Stimulated activated CD8-positive, alpha-beta memory T cell treated with anti-CD3 and anti-CD28 coated beads, Interleukin-4, amount 100 ng/mL, for 24 hours (primary cell): Measurements from ENCODE around the gene GOLGA6D.
"Not testable (repeated sequence)": the region's sequence is repeated elsewhere in the genome, so short reads cannot be mapped to it uniquely, and the experiment has no call there.

ENCODE experiments used
- DNase-seq: peaks from one replicate; pipeline ENCODE4 v3.0.0-alpha.2; 2020; ENCODE audit warnings: low read depth

Gene GOLGA6D

GRCh38 chr15:75278497-75278896 is 4.1 kb upstream of the GOLGA6D start:
- not testable (repeated sequence) for DNase-seq

GRCh38 chr15:75284152-75284551 is 1.5 kb downstream of the GOLGA6D start:
- not testable (repeated sequence) for DNase-seq

- not testable (repeated sequence) for DNase-seq
Observed at GRCh38 chr15:75293660-75294059, 11.0 kb downstream of the GOLGA6D start.

GRCh38 chr15:75298541-75299310 is 16.1 kb downstream of the GOLGA6D start:
- DNase-seq: not testable (repeated sequence)

DNA sequence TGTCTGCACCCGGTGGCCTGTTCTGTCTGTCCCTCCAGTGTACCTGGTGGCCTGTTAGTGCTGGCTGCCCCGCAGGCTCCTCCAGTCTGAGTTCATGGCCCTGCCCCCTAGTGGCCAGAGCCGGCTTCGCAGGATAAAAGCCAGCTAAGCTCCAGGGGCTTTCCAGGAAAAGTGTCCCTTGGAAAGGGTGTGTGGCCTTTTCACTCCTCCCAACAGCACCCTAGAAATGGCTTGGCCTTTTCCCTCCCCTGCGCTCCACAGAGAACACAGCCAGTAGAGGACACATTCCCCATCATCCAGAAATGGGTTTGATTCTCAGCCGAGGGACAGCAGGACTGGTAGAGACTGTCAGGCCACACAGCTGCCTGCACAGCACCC is 16.7 kb downstream of the GOLGA6D start:
- peak; percentile 56 for DNase-seq

DNA sequence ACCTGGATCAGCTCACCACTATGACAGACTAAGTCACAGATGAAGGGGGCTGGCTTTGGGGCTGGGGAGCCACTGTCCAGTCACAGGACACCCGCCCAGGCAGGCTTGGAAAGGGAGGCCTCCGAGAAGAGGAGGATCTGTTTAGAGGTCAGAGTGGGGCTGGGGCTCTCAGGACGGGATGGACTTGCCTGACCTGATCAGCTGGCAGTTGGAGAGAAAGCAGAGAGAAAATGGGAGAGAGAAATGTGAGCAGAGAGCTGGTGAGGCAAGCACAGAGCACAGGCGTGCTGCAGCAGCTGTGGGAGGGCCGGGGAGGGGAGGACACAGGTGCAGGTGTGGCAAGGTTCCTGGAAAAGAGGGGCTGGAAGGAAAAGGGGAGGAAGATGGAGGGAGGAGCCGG is 17.4 kb downstream of the GOLGA6D start:
- DNase-seq: not testable (repeated sequence)

GRCh38 chr15:75302318-75302717 is 19.7 kb downstream of the GOLGA6D start:
- no peak for DNase-seq

- DNase-seq: not testable (repeated sequence)
Observed at GRCh38 chr15:75302753-75303152, 20.1 kb downstream of the GOLGA6D start.

- DNase-seq: no peak
Observed at GRCh38 chr15:75306188-75306587, 23.6 kb downstream of the GOLGA6D start.

DNA sequence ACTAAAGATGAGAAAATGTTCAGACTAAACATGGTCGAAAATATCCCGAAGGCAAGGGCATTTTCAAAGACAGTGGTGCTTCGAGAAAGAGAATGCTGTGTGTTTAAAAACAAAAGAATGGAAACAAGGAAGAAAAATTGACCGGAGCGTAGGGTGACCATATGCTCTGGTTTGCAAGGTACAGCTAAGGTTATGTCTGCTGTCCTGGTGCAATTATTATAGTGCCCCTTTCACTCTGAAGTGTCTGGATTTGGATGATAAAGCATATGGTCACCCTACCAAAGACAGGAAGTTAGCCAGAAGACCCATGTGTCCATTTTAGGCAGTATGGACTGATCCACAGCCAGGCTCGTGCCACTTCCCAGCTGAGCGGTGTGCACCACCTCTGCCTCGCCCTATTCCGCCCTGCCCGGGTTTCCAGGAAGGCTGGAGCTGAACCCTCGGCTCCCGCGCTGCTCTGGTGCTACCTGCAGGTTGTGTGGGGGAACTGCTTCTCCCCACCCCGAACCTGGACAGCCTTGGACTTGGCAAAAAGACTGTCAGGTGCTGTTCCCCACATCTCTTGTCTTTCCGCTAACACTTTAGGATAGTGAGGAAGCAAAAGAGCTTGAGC is 25.2 kb downstream of the GOLGA6D start:
- DNase-seq: no peak

- DNase-seq: no peak
Observed at GRCh38 chr15:75309711-75310110, 27.1 kb downstream of the GOLGA6D start.

GRCh38 chr15:75312548-75312947 is 29.9 kb downstream of the GOLGA6D start:
- not testable (repeated sequence) for DNase-seq

GRCh38 chr15:75313116-75313845 is 30.6 kb downstream of the GOLGA6D start:
- no peak for DNase-seq

DNA sequence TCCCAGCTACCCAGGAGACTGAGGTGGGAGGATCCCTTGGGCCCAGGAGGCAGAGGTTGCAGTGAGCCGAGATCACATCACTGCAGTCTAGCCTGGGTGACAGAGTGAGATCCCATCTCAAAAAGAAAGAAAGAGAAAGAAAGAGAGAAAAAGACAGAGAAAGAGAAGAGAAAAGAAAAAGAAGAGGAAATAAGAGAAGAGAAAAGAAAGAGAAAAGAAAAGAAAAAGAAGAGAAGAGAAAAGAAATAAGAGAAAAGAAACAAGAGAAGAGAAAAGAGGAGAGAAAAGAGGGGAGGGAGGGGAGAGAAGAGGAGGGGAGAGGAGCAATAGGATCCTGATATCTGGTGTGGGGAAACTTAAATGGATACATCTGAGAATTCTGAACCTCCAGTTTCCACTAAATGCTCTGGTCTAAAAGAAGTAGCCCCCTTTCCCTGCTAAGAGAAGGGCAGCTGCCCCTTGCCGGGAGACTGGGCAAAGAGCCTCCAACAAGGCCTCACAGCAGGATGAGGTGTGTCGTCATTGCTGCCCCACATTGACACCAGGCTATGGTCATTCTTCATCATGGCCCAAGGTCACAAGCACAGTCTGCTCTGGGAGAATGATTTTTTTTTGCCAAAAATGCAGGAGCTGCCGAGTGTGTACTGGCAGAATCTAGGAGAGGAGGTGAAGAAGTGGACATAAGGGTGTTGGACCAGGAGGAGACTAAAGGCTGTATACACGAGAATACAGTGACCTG is 32.1 kb downstream of the GOLGA6D start:
- no peak for DNase-seq

- not testable (repeated sequence) for DNase-seq
Observed at GRCh38 chr15:75319231-75319897, 36.7 kb downstream of the GOLGA6D start.

DNA sequence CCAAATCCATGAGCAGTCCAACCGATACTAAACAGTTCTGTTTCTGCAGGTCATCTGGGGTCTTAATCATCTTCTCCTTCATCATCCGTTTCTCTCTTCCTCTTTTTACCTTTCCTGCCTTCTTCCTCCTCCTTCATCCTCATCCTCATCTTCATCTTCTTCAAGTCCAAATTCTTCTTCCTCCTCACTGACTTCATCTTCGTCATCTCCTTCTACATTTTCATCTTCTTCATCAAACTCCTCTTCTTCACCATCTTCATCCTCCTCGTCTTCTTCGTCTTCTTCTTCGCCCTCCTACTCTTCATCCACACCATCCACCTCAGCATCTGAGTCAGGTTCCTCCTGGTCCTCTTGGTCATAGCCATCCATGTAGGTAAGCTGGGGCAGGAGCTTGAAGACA is 39.1 kb downstream of the GOLGA6D start:
- DNase-seq: no peak

DNA sequence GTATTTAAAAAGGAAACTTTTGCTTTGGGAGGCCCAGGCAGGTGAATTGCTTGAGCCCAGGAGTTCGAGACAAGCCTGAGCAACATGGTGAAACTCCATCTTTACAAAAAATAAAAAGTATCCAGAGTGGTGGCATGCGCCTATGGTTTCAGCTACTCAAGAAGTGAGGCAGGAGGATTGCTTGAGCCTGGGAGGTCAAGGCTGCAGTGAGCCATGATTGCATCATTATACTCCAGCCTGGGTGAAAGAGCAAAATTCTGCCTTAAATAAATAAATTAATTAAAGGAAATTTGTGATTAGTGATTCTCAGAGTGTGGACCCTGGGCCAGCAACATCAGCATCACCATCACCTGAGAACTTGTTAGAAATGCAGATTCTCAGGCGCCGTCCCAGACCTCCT is 43.3 kb downstream of the GOLGA6D start:
- DNase-seq: no peak

DNA sequence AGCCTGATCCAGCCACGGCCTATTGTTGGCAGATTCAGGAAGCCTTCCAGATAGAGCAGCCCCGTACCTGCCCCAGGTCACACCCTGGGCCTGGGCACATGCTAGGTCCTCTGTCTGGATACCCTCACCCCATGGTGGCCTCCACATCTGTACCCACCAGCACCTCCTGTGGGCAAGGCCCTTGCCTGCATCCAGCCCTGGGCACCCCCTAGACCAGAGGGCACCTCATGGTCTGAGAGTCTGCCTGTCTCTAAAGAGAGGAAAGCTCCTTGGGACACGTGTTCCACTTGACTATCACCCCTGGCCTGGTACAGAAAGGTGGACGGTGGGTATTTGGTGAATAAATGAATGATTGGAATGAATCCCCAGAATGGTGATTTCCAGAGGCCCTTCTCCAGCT is 44.4 kb downstream of the GOLGA6D start:
- DNase-seq: no peak

DNA sequence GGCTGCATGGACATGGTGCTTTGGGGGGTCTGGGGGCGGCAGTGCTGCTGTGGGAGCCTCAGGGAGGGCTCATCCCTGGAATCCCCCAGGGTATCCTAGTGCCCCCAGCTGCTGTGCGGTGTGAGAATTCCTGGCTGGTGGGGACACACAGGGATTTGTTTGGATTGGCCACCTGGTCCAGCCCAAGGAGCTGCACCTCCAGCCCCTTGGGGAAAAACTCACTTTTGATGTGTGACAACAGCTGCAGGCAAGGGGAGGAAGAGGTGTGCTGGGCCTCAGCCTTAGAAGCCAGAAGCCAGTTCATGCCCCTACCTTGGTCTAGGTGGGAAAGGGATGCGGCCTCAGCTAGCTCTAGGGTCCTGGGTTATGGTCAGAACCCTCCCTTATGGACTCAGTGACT is 44.9 kb downstream of the GOLGA6D start:
- DNase-seq: no peak

GRCh38 chr15:75328493-75329314 is 46.1 kb downstream of the GOLGA6D start:
- no peak for DNase-seq

DNA sequence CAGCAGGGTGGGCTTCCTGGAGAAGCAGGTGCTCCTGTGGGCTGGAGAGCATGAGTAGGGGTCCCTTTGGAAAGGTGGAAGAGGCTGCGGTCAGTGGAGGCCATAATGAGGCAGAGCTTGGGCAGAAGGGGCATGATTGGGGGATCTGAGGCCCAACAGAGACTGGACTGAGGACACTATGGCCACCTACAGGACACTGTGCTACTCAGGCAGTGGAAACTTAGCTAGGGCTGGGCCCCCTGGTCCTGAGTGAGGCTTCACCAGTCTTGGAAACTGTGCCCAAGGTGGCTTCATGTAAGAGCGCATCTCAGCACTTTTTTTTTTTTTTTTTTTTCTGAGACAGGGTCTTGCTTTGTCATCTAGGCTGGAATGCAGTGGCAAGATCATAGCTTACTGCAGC is 46.9 kb downstream of the GOLGA6D start:
- DNase-seq: no peak
